DMS153 (cell line): ENCODE results near the gene WDR70.

ENCODE experiments used
- DNase-seq: peaks from one replicate; lab custom pipeline; 2025; lab: John Stamatoyannopoulos, UW

Gene WDR70

GRCh38 chr5:37723162-37723961 is 344.2 kb downstream of the WDR70 start:
- DNase-seq = no peak

GRCh38 chr5:37724395-37725125 is 345.4 kb downstream of the WDR70 start:
- no peak for DNase-seq

- DNase-seq = no peak
These were observed 346.1 kb downstream of the WDR70 start for GRCh38 chr5:37725185-37725584.

- DNase-seq = no peak
These were observed 348.1 kb downstream of the WDR70 start for GRCh38 chr5:37727238-37727637.

- no peak for DNase-seq
These were observed 351.9 kb downstream of the WDR70 start for GRCh38 chr5:37730896-37731455.

GRCh38 chr5:37734114-37734513 is 355.0 kb downstream of the WDR70 start:
- DNase-seq = no peak

GRCh38 chr5:37735649-37736347 is 356.7 kb downstream of the WDR70 start:
- no peak for DNase-seq

GRCh38 chr5:37736397-37736796 is 357.3 kb downstream of the WDR70 start:
- DNase-seq = no peak

GRCh38 chr5:37737326-37738056 is 358.4 kb downstream of the WDR70 start:
- DNase-seq = no peak

- no peak for DNase-seq
These were observed 359.1 kb downstream of the WDR70 start for GRCh38 chr5:37738057-37738691.

- no peak for DNase-seq
These were observed 359.9 kb downstream of the WDR70 start for GRCh38 chr5:37738865-37739488.

GRCh38 chr5:37739817-37740261 is 360.7 kb downstream of the WDR70 start:
- no peak for DNase-seq

GRCh38 chr5:37740331-37741066 is 361.4 kb downstream of the WDR70 start:
- no peak for DNase-seq

- DNase-seq = no peak
These were observed 363.0 kb downstream of the WDR70 start for GRCh38 chr5:37742111-37742510.

- DNase-seq = no peak
These were observed 372.1 kb downstream of the WDR70 start for GRCh38 chr5:37751227-37751626.

GRCh38 chr5:37754976-37755375 is 375.9 kb downstream of the WDR70 start:
- no peak for DNase-seq

- no peak for DNase-seq
These were observed 376.5 kb downstream of the WDR70 start for GRCh38 chr5:37755581-37755980.

- DNase-seq = no peak
These were observed 377.1 kb downstream of the WDR70 start for GRCh38 chr5:37756248-37756647.

GRCh38 chr5:37757980-37758582 is 379.0 kb downstream of the WDR70 start:
- DNase-seq = no peak

GRCh38 chr5:37767251-37767650 is 388.1 kb downstream of the WDR70 start:
- DNase-seq = no peak
